Measurements from ENCODE around the gene PORCN. TPM values are rescaled to one million over a fixed set of nuclear protein-coding genes. Genes with fewer than 3 reads are reported as not detected.
A peak's percentile ranks its signal among the peaks of the same experiment; 100 is the strongest.

The PORCN gene
- total and polyA plus RNA-seq, 9 donors = 7.6 to 13.9 (median 9.9) TPM

DNA sequence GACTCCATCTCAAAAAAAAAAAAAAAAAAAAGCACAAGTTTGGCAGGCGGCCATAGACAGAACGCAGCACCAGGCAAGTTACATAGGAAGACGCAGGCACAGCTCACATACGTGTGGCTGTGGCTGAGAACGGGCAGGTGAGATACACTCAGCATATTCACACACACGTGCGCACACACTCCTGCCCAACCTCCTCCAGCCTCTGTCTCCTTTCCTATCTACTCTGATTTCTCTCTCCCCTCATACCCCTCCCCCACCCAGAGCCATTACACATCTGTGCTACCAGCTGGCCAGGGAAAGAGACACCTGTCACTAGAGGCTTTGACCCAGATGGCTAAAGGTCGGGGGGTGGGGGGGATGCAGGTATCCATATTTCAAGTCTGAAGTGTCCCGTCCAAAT, 36.6 kb upstream of the PORCN start:
- Histone ChIP-seq H3K9me3 (no peaks in the 10 kb centered on the region), H3K4me1 (ENCODE audit: insufficient read depth) (no peaks in the 10 kb centered on the region), H3K27me3 (no peaks in the 10 kb centered on the region), H3K27ac (no peak overlapping the region), H3K4me3 (no peak overlapping the region), H3K36me3 (no peaks in the 10 kb centered on the region)
- intact Hi-C loops (cut with DNase I) = no loop called here
- no peak for DNase-seq
- TF ChIP-seq POLR2A (IDR thresholded peaks at IDR 0.05) (no peak), EP300 (IDR thresholded peaks at IDR 0.05) (no peak), CTCF (IDR thresholded peaks at IDR 0.05) (no peak)
- 64 to 66% (median 66%) methylated on average over 9 of the region's 9 CpGs for WGBS, 3 donors

- Histone ChIP-seq H3K27ac (no peak overlapping the region), H3K9me3 (no peaks in the 10 kb centered on the region), H3K36me3 (no peaks in the 10 kb centered on the region), H3K4me3 (no peak overlapping the region), H3K27me3 (no peaks in the 10 kb centered on the region), H3K4me1 (ENCODE audit: insufficient read depth) (no peaks in the 10 kb centered on the region)
- peak in 2 of 5 donors; percentile 43 to 59 for DNase-seq
- no peak for TF ChIP-seq EP300 (IDR thresholded peaks at IDR 0.05)
- no peak for TF ChIP-seq POLR2A (IDR thresholded peaks at IDR 0.05)
- no peak for TF ChIP-seq CTCF (IDR thresholded peaks at IDR 0.05)
- intact Hi-C loops (cut with DNase I) = no loop called here
- WGBS, 3 donors = 28 to 41% (median 35%) methylated on average over 12 of the region's 12 CpGs
Observed at GRCh38 chrX:48472851-48473703, 35.7 kb upstream of the PORCN start.

GRCh38 chrX:48473704-48473990, 35.1 kb upstream of the PORCN start:
- Histone ChIP-seq H3K36me3 (no peaks in the 10 kb centered on the region), H3K27ac (no peak overlapping the region), H3K27me3 (no peaks in the 10 kb centered on the region), H3K4me1 (ENCODE audit: insufficient read depth) (no peaks in the 10 kb centered on the region), H3K4me3 (no peak overlapping the region), H3K9me3 (no peaks in the 10 kb centered on the region)
- intact Hi-C loops (cut with DNase I) = no loop called here
- 47 to 66% (median 51%) methylated on average over 9 of the region's 9 CpGs for WGBS, 3 donors
- TF ChIP-seq CTCF (IDR thresholded peaks at IDR 0.05) (no peak), POLR2A (IDR thresholded peaks at IDR 0.05) (no peak), EP300 (IDR thresholded peaks at IDR 0.05) (no peak)
- no peak for DNase-seq

DNA sequence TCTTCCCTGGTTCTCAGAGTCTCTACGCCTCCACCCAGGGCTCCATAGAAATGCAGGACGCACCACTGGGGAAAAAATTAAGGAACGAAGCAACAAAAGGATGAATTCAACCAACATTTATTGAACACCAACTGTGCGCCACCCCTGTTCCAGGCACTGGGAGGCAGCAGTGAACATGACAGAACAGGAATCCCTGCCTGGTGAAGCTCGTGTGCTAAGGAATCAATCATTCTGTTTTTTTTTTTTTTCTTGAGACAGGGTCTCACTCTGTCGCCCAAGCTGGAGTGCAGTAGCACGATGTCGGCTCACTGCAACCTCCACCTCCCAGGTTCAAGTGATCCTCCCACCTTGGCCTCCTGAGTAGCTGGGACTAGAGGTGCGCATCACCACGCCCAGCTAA, 34.7 kb upstream of the PORCN start:
- no peak overlapping the region for H3K4me3 ChIP-seq
- no peaks in the 10 kb centered on the region for H3K9me3 ChIP-seq
- TF ChIP-seq POLR2A (IDR thresholded peaks at IDR 0.05) = no peak
- no peak for TF ChIP-seq CTCF (IDR thresholded peaks at IDR 0.05)
- no peak for TF ChIP-seq EP300 (IDR thresholded peaks at IDR 0.05)
- 67 to 69% (median 68%) methylated on average over 10 of the region's 10 CpGs for WGBS, 3 donors
- intact Hi-C loops (cut with DNase I) = no loop called here
- H3K4me1 ChIP-seq (ENCODE audit: insufficient read depth) = no peaks in the 10 kb centered on the region
- no peaks in the 10 kb centered on the region for H3K27me3 ChIP-seq
- no peaks in the 10 kb centered on the region for H3K36me3 ChIP-seq
- DNase-seq = no peak
- H3K27ac ChIP-seq = no peak overlapping the region

Measured in ovary (tissue), 9 donors.